Measurements from ENCODE around the gene CENATAC.

- TF ChIP-seq GABPA (IDR thresholded peaks at IDR 0.05 in 1 of 2, conservative IDR thresholded peaks at IDR 0.05 in 1 of 2) (no peak), TAF1 (conservative IDR thresholded peaks at IDR 0.05) (no peak), CTCF (IDR thresholded peaks at IDR 0.05; ENCODE audit: low read depth, low read length, missing input control) (no peak), JUND (IDR thresholded peaks at IDR 0.05) (no peak), MAX (IDR thresholded peaks at IDR 0.05) (no peak), ATF3 (IDR thresholded peaks at IDR 0.05) (no peak), EGR1 (IDR thresholded peaks at IDR 0.05; ENCODE audit: low read depth in 2 of 2) (no peak)
These were observed 56.5 kb downstream of the CENATAC start for GRCh38 chr11:119054418-119054817.

Measured in liver (tissue), 3 donors.